ENCODE data around the gene SURF4.
"Not testable (repeated sequence)": the region's sequence is repeated elsewhere in the genome, so short reads cannot be mapped to it uniquely, and the experiment has no call there.

SURF4 gene

DNA sequence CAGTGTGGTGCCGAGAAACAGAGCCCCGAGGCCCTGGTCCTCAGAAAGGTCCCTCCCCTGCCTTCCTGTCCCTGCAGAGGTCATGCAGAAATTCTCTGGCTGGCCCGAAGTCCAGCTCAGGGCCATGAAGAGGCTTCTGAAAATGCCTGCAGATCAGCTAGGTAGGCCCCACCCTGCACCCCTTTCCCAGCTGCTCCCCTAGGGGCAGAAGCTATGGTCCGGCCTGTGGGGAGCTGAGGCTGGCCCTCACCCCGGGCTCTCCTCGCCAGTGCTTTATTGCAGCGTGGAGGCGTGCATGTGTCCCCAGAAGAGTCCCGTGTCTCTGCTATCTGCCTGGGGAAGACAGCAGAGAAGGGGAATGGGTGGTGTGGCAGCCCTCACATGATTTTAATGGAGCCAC is 22.0 kb upstream of the SURF4 start:
- no peak for DNase-seq (ENCODE audit: low read depth in 2 of 2)

DNA sequence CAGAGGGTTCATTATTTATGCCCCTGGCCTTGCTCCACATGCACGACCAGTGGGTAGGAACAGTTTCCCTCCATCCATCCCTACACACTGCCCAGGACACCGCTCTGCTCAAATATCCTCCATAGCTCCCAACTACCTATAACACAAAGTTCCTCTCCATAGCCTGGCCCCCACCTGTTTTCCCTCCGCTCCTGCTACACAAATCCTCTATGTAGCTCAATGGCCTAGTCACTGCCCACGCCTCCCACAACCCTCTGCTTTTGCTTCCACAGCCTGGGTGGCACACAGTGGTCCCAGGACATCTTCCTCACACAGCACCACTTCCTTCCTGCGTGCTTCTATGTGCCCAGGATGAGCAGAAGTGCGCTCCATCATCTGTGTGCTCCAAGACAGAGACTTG is 21.5 kb upstream of the SURF4 start:
- no peak for DNase-seq (ENCODE audit: low read depth in 2 of 2)

DNA sequence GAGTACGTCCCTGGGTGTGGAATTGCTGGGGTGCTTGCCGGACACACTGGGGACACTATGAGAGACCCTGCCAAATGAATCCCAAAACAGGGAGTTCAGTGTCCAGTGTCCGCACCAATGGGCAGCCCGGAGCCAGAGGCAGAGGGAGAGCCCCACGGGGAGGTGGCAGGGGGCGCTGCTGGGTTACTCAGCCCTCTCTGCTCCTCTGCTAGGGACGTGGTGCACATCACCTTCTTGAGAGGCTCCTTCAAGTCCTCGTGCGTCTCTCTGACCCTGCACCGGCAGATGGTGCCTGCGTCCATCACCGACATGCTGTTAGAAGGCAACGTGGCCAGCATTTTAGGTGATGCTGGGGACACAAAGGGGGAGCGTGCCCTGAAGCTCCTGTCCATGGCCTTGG is 21.1 kb upstream of the SURF4 start:
- no peak for DNase-seq (ENCODE audit: low read depth in 2 of 2)

DNA sequence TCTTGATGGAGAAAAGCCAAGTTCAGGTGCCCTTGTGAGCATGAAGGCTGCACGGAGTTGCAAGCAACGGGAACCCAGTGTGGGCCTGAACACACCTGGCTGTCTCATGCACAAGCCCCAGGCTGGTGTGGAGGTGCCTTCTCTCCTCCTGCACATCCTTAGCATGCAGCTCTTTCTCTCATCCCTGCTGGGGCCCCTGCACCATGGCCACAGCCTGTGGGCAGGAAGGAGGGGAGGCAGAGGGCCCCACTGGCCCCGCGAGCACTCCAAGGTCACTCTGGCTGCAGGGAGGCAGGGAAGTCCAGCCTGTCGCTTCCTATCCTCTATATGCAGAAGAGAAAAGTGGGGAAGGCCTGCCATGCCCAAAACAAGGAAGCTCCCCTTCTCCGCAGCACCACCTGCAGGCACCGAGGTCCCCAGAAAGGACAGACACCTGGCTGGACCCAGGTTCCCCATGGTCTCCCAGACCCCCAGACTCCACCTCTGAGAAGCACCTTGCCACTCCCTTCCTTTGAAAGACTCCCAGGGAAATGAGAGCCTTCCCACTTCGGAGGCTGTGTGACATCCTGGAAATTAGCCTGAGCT is 18.9 kb upstream of the SURF4 start:
- no peak for DNase-seq (ENCODE audit: low read depth in 2 of 2)

DNA sequence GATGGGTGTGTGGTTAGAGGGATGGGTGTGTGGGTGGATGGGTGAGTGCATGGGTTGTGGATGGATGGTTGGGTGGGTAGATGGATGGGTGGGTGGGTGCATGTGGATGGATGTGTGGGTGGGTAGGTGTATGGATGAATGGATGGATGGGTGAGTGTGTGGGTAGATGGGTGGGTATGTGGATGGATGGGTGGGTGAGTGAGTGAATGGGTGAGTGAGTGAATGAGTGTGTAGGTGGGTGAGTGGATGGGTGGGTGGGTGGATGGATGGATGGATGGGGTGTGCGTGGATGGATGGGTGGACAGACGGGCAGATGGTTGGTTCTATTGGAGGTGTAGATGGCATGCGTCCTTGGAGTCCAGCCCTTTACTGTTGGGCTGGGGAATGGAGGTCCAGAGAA is 17.5 kb upstream of the SURF4 start:
- DNase-seq (ENCODE audit: low read depth in 2 of 2) = no peak

DNA sequence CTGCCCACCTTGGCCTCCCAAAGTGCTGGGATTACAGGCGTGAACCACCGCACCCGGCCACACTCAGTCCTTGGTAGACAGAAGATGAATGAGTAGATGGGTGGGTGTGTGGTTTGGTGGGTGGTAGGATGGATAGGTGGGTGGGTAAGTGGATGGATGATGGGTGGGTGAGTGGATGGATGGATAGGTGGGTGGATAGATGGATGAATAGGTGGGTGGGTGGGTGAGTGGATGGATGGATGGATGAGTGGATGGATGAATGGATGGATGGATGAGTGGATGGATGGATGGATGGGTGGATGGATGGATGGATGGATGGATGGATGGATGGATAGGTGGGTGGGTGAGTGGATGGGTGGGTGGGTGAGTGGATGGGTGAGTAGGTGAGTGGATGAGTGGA is 16.4 kb upstream of the SURF4 start:
- DNase-seq (ENCODE audit: low read depth in 2 of 2) = not testable (repeated sequence)

DNA sequence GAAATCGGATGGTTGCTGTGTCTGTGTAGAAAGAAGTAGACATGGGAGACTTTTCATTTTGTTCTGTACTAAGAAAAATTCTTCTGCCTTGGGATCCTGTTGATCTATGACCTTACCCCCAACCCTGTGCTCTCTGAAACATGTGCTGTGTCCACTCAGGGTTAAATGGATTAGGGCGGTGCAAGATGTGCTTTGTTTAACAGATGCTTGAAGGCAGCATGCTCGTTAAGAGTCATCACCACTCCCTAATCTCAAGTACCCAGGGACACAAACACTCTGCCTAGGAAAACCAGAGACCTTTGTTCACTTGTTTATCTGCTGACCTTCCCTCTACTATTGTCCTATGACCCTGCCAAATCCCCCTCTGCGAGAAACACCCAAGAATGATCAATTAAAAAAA is 15.6 kb upstream of the SURF4 start:
- DNase-seq (ENCODE audit: low read depth in 2 of 2) = not testable (repeated sequence)

DNA sequence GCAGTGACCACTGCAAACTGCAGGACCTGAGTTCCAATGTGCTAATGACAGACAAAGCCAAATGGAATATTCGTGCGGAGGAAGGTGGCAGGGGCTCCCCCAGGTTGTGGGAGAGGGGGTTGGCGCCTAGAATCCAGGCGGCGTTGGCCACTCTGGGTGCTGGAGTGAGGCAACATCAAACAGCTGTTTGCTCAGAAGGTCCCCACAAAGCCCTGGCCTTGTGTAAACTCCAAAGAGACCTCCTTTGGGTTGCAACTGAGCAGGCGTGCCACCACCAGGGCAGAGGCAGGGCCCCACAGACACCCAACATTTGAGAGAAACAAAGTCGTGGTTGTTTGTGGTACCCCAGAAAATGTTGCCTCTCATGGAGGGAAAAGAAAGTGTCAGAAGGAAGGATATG is 14.9 kb upstream of the SURF4 start:
- DNase-seq (ENCODE audit: low read depth in 2 of 2) = no peak

DNA sequence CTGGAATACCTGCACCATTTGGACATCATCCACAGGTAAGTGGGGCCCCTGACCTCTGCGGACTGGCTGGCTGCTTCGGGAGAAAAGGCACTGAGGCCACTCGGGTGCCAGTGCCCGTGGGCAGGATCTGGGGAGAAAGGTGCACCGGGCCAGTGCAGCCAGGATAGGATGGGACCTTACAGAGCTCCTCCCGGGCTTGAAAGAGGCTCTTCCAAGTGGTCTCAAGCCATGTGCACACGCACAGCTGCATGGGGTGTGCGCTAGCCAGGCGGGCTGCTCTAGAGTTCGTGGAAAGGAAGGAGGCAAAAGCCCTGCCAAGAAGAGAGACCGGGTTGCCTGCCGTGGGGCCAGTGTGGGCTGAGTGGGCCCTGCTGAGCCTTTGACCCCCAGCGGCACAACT is 13.7 kb upstream of the SURF4 start:
- no peak for DNase-seq (ENCODE audit: low read depth in 2 of 2)

DNA sequence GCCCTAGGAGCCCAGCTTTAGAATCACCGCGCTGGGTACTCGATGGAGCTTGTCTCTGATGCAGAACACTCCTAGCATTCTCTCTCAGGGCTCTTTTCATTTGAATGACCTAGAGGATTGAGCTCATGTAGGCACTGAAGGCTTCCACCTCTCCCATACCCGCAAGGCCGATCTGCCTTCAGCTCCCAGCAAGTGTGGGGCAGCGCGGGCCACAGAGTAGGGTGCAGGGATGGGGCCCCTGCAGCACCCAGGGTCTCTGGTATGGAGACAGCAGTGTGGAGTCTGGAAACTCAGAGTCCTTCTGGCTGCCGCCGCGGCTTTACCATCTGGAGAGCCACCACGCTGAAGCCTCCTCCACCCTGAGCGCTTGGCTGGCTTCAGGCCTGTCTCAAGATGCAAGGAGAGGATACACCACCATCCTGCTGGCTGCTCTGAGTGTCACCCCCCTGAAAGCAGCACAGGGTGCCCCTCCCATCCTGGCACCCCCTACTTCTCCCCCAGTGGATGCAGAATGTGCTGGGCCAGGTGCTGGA is 13.2 kb upstream of the SURF4 start:
- DNase-seq (ENCODE audit: low read depth in 2 of 2) = no peak

DNA sequence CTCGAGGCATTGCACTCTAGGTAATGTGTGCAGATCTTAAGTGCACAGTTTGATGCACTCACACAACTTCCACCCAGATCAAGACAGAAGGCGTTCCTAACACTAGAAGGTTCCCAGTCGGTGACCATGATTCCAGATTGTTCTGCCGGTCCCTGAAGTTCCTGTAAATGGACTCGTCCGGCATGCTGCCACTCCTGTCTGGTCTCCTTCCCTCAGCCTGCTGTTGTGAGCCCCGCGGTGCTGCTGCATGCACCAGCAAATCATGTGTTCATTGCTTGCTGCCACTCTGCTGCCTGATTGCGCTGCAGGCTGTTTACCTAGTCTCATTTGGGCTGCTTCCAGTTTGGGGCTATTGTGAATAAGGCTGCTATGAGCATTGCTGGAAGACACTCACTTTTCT is 11.8 kb upstream of the SURF4 start:
- no peak for DNase-seq (ENCODE audit: low read depth in 2 of 2)

DNA sequence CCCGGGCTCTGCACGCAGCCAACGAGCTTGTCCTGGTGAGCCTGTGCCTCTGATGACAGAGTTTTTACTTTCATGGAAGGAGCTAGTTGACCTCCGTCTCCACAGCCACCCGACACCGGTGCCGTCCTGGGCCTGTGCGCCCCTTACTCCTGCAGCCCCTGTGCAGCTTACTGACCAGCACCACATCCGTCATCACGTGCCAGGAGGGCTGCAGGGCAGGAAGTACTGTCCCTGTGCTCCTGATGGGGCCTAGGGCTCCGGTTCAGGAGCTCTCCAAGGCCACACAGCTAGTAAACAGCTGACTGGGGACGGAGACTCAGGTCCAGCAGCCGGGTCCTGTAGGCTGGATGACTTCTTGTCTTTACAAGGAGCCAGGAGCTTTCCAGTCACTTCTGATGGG is 10.5 kb upstream of the SURF4 start:
- DNase-seq (ENCODE audit: low read depth in 2 of 2) = no peak

DNA sequence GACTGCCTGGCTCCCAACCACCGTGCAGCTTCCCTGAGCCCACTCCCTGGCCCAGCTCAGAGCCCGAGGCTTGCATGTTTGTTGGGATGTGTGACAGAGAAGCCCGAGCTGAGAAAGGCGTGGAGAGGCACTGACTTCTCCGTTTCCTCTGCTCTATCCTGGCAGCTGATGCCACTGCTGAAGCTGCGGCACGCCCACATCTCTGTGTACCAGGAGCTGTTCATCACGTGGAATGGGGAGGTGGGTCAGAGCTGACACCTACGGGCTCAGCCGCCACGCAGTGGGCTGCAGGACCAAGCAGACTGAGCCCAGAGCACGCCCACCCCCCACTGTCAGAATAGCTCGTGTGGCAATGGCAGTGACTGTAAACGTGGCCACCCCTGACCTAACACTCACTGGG is 9.6 kb upstream of the SURF4 start:
- no peak for DNase-seq (ENCODE audit: low read depth in 2 of 2)

DNA sequence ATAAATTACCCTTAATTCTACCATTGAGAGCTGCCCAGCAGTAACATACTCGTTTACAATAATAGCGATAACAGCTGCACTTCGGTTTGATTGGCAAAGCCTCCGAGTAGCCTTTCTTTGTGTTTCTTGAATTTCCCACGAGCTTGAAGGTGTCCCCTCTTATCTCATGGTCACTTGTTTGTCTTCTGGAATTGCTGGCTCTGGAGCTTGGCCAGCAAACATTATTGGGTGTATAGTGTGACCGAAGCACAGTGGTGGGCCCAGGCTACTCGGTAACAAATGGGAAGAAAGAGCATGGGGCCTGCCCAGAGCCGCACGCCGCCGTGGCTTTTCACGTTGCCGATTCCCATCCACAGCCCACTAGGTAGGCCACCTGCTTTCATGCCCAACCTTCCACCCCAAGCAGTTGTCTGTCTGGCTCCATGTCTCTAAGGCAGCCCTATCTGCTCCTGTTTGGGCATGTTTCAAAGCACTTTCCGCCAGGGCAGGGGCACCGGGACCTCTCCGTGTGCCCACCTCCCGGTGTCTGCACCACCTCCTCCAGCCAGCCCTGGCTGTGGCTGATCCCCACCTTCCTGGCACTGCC is 9.0 kb upstream of the SURF4 start:
- DNase-seq (ENCODE audit: low read depth in 2 of 2) = no peak

DNA sequence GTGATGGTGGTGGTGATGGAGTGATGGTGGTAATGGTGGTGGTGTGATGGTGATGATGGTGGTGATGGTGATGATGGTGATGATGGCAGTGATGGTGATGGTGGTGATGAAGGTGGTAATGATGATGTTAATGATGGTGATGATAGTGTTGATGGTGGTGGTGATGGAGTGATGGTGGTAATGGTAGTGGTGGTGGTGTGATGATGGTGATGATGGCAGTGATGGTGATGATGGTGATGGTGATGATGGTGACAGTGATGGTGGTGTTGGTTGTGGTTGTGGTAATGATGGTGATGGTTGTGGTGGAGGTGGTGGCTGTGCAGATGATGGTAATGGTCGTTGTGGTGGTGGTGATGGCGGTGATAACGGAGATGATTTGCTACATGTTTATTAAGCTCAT is 7.6 kb upstream of the SURF4 start:
- DNase-seq (ENCODE audit: low read depth in 2 of 2) = no peak

DNA sequence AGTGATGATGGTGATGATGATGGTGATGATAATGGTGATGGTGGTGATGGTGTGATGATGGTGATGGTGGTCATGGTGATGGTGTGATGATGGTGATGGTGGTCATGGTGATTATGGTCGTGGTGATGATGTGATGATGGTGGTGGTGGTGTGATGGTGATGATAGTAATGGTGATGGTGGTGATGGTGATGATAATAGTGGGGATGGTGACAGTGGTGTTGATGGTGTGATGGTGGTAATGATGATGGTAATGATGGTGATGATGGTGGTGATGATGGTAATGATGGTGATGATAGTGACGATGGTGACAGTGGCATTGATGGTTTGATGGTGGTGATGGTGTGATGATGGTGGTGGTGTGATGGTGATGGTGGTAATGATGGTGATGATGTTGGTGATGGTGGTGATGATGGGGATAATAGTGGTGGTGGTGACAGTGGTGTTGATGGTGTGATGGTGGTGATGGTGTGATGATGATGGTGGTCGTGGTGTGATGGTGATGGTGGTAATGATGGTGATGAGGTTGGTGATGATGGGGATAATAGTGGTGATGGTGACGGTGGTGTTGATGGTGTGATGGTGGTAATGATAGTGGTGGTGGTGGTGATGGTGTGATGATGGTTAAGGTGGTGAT is 6.8 kb upstream of the SURF4 start:
- DNase-seq (ENCODE audit: low read depth in 2 of 2) = no peak

DNA sequence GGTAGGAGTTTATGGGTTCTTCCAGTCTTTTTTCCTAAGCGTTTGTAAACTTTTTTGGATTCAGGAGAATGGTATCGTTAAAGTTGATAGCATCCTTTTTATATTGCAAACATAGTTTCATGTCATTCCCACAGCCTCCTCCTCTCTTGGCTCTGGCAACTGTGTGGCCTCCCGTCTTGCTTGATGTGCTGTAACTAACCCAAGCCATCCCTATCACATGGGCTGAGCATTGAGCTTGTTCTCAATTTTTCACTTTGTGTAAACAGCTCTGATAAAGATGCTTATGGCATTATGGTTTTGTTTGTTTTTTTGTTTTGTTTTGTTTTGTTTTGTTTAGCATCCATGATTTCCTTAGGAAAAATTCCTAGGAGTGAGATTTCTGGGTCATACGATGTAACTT is 4.9 kb upstream of the SURF4 start:
- DNase-seq (ENCODE audit: low read depth in 2 of 2) = no peak

DNA sequence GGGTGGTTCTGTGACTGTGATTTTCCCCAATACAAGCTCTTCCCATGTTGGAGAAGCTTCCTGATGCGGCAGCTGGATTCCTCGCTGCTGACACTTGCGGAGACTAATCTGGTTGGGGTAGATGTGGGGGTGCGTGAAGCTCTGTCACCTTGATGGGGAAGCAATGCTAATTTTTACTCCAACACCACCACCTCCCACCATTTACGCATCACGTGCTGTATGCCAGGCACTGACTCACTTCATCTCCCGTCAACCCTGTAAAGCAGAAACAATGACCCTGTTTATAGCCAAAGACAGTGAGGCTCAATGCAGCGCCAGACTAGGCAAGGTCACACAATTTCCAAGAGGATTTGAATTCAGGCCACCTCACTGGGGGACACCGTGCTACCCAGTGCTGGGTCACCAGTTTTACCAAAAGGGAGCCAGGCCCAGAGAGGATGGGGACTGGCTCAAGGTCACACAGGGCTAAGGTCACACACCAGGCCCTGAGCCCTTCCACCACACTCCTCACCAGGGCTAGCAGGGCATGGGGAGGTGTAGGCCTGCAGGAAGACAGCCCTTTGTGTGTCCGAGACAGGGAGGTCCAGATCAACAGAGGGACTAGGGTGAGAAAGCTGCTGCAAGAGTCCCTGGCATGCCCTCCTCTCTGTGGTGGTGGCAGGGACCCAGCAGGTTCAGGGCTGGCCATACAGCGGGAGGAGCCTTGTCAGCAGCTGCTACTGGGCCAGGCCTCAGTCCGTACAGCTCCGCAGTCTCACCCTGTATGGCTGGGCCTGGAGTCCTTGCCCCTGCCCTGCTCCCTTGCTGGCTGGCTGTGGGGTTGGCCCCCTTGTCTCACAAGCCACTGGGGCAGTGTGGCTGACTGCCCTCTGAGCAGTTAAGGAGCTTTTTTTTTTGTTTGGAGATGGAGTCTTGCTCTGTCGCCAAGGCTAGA is 3.6 kb upstream of the SURF4 start:
- no peak for DNase-seq (ENCODE audit: low read depth in 2 of 2)

DNA sequence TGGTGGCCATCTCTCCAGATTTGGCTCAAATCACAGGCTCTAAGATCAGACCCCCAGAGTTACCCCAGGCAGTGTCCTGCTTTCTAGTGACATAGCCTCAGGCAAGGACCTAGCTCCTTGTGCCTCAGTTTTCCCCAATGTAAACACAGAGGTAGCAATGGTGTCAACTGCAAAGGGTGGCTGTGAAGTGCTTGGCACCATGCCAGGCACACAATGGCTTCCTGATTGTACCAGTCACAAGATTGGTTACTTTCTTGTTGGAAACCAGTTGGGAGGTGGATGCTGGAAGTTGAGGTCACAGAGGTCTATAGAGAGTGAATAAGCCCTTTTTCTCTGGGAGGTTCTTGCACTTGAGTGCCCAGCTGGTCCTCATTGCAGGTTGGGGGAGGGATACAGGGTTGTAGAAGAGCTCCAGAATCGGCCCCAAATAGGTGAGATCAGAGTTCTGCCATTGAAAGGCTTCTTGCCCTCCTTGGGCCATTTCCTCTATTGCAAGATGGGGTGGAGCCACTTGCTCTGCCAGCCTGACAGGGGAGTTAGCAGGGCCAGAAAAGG is 2.6 kb upstream of the SURF4 start:
- no peak for DNase-seq (ENCODE audit: low read depth in 2 of 2)

DNA sequence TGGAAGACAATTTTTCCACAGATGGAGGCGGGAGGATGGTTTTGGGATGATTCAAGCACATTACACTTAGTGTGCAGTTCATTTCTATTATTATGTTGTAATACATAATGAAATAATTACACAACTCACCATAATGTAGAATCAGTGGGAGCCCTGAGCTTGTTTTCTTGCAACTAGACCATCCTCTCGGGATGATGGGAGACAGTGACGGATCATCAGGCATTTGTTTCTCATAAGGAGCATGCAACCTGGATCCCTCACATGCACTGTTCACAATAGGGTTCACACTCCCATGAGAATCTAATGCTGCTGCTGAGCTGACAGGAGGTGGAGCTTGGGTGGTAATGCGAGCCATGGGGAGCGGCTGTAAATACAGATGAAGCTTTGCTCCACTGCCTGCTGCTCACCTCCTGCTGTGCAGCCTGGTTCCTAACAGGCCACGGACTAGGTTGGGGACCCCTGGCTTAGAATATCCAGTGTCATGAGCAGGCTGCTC is 1.9 kb upstream of the SURF4 start:
- DNase-seq (ENCODE audit: low read depth in 2 of 2) = no peak

DNA sequence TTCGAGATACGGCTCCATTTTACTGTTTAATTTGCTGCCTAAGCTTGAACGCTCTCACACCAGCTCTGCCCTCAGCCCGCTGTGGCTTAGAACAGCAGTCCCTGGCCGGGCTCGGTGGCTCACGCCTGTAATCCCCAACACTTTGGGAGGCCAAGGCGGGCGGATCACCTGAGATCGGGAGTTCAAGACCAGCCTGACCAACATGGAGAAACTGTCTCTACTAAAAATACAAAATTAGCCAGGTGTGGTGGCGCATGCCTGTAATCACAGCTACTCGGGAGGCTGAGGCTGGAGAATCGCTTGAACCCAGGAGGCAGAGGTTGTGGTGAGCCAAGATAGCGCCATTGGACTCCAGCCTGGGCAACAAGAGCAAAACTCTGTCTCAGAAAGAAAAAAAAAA is 1.4 kb upstream of the SURF4 start:
- DNase-seq (ENCODE audit: low read depth in 2 of 2) = not testable (repeated sequence)
